Superior temporal gyrus (tissue), 1 donor: ENCODE measurements around the gene ACSS1.

Experiments used
- DNase-seq: peaks from one replicate; pipeline ENCODE4 v3.0.0-alpha.2; 2016; ENCODE audit errors: extremely low spot score

Gene ACSS1

DNA sequence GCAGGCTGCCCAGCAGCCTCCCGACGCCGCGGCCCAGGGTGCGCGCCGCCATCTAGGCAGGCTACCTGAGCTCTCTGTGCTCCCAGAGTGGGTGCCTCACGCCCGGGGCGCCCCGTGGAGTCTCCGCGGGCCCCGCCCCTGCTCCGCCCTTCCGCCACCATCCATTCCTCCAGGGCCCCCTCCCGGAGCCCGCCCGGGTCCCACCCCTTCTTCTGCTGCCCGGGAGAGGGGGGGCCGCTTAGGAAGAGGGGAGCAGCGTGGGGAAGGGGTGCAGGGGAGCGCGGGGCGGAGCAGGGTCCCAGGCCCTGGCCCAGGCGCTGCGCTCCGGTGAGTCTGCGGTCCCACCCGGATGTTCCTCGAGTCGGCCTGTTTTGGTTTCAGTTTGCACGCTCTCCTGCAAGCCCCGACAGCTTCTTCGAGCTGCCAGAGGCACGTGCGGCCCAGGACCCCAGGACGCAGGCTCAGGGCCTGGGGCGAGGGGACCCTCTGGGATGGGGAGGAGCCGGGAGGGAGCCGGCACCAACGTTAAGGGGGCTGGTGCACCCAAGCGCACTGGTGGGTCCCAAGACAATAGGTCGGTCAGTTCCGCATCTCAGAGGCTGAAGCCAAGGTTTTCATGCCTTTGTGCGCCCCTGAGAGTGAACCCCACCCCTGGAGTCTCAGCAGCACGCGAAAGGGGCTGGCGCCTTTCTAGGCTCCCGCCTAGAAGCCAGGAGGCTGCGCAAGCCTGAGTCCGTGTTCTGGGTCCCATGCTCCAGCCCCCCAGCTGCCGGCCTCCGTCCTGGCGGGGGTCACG, at the start of gene ACSS1:
Gene ACSS1, minus strand, starts transcription at position 89 of the 796 bp plus-strand sequence. Its CDS starts 37 bp downstream, at position 52.
- peak; percentile 46 for DNase-seq

DNA sequence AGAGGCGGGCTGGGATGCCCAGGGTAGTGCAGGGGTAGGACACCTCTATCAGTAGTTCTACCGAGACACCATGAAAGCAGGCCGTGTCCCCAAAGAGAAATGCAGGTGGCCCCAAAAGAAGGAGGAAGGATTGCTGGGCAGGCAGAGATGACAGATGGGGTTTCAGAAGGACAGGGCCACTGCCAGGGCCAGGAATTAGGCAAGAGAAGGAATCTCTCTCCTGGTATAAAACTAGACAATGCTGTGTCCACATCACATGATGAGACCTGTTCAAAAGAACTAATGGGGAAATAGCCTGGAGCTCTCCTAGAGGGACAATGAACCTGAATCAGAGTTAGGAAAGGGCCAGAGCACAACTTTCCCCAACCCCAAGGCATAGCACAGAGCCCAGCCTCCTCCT, 45.6 kb upstream of the ACSS1 start:
- no peak for DNase-seq

DNA sequence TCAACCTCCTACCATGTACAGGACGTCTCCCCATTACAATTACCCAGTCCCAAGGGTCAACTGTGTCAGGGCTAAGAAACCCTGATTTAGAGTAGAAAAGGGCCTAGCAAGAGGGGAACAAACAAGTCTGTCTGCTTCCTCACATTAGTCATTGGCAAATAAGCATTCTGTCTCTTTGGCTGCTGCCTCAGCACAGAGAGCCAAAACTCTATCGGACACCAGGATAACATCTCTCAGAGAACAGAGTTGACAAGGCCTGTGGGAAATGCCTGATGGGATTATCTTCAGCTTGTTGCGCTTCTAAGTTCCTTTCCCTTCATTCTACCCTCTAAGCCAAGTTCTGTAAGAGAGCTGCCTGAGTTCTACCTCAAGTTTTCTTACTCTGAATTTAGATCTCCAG, 43.0 kb upstream of the ACSS1 start:
- no peak for DNase-seq

DNA sequence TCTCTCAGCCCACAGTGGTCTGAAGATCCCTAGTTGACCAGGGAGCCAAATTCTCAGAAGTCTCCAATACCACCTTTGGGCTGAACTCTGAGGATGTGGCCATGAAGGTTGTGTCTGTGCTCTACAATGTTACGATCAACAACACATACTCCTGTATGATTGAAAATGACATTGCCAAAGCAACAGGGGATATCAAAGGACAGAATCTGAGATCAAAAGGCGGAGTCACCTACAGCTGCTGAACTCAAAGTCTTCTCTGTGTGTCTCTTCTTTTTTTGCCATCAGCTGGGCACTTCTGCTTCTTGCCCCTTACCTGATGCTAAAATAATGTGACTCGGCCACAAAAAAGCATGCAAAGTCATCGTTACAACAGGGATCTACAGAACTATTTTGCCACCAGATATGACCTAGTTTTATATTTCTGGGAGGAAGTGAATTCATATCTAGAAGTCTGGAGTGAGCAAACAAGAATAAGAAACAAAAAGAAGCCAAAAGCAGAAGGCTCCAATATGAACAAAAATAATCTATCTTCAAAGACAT, 41.7 kb upstream of the ACSS1 start:
- no peak for DNase-seq

DNA sequence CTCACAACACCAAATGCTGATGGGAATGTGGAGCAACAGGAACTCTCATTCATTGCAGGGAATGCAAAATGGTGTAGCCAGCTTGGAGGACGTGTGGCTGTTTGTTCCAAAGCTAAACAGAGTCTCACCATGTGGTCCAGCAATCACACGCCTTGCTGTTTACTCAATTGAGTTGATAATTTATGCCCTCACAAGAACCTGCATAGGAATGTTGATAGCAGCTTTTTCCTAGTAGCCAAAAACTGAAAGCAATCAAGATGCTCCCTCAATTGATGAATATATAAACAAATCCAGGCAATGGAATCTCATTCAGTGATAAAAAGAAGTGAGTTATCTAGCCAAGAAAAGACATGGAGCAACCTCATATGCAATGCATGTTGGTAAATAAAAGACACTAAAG, 39.6 kb upstream of the ACSS1 start:
- no peak for DNase-seq

DNA sequence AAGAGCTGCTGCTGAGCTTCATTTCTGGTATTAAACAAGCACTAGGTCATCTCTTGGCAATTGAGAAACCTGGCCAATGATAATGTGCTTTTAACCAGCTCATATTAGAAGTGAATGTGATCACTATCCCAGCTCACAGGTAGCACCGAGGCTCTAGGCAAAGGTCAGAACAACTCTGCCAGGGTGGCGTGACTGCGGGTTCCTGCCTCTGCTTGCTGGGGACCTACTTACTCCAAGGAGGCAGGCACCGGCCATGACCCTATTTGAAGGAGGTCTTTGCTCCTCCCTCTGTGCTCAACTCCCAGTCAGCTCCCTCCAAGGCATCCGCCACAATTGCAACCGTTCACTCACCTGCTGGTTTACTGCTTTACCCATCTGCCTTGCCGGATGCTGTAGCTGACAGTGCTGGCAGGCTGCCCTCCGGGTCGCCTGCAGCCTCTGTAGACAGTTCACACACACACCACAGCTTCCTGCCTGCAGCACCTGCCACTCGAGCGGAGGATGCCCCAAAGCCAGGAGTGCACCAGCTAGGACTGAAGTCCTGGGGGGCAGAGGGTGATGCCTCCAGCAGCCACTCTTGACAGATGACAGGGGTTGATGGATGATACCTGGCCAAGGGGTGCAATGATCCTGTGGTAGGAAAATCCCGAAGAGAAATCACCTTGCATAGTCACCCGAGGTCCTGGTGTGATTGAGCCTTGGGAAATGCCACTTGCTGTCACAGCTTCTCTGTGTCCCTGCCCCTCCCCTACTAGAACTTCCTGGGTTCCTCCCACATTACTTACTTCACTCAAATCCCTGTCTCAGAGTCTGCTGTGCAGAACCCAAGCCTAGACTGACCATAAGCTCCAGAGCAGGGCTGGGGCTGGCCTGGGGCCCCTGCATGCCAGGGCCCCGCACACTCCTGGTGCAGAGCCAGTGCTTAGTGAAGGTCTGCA, 32.8 kb upstream of the ACSS1 start:
- no peak for DNase-seq

DNA sequence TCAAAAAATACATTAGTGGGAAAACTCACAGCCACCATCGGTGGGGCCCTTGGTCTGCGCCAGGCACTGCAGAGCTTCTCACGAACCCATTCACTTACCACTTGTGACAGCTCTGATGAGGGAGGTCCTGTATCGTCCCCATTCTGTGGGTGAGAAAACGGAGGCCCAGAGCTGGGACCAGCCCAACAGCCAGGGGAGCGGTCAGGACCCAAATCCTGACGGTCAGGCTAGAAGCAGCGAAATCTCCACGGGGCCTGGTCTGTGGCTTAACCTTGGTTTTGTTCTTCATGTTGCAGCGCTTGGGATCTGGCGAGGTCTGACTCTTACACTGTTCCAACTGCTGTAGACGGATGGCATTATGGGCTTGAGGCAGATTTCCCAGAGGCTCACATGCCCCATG, 31.7 kb upstream of the ACSS1 start:
- no peak for DNase-seq

DNA sequence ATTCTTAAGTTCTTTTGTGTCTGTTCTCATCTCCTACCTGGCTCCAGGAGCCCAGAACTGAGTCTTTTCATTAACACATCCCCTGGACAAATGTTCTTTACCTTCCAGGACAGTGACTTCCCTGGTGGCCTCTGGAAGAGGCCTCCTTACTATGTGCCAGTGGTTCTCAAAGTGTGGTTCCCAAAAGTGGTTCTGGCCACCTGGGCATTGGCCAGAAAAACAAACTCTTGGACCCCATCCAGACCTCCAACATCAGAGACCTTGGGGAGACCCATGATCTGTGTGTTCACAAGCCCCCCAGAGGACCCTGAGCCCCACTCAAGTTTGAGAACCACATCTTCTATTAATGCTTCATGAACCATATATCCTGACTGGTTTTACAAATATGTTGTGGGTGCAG, 31.2 kb upstream of the ACSS1 start:
- DNase-seq, result no peak

DNA sequence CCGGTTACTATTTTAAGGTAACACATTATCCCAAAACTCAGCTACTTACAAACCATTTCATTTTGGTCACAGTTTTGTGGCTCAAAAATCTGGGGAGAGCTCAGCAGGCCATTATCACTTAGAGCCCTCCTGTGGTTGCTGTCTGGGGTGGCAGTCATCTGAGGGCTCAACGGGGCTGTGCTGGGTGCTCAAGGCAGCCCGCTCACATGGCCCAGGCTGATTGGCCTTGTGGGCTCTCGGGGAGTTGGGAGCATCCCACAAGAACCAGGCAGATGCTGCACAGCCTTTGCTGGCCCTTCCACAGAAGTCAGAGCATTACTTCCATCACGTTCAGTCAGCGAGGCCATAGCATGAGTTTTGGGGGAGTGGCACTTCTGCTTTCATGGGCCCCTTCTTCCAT, 30.3 kb upstream of the ACSS1 start:
- DNase-seq, result no peak

DNA sequence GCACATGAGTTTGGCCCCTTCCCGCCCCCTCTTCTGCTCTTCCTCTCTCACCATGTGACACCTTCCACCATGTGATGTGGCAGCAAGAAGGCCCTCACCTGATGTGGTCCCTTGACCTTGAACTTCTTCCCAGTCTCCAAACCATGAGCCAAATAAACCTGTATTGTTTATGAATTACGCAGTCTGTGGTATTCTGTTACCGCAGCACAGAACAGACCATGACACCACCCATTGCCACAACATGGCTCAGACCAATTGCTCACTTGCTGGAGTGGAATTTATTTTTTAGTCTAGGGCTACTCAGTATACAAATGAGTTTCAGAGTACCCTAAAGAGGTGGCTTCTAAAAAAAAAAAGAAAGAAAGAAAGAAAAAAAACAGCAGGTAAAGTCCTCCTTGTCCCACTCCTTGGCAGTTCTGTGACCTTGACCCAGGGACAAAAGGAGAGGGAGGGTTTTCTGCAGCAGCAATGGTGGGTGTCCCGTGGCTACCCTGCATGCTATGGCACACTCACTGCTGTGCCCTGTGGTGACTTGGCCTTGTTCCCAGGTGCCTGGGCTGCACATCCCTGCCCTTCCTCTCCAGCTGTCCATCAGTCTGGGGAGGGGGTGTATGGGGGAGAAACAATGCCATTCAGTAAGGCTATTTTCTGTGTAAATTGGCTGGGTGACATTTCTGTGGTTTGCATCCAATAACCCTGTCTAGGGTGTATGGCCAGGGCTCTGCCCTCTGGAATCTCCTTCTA, 29.4 kb upstream of the ACSS1 start:
- no peak for DNase-seq

DNA sequence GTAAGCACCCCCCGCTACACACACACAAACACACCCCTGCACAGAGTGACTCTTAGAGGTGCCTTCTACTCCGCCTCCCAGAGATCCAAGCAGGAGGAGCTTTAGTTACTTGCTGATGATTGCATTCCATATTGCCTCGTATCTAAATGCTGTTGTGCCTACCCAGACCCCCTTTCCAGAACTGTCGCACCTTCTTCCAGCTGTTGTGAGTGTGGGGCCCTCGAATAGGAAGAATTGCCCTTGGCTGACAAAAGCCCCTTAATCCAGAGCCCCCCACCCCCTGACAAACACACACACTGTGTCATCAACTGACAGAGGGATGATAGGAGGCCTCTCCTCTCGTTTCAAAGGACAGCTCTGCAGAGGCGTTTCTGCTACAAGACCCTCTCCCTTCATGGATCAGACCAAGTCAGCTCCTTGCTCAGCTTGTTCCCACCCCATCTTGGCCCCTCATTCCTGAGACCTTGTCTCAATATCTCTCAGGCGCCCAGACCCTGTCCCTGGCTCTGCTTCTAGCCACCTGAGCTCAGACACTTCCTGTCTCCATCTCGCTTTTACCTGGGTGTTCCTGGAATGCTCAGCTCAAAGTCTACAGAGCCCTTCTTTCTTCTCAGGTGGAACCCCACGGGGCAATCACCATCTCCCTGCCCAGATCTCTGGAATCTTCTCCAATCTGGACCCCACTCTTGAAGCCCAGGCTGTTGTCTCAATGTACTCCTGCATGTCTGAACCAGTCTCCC, 28.0 kb upstream of the ACSS1 start:
- no peak for DNase-seq

DNA sequence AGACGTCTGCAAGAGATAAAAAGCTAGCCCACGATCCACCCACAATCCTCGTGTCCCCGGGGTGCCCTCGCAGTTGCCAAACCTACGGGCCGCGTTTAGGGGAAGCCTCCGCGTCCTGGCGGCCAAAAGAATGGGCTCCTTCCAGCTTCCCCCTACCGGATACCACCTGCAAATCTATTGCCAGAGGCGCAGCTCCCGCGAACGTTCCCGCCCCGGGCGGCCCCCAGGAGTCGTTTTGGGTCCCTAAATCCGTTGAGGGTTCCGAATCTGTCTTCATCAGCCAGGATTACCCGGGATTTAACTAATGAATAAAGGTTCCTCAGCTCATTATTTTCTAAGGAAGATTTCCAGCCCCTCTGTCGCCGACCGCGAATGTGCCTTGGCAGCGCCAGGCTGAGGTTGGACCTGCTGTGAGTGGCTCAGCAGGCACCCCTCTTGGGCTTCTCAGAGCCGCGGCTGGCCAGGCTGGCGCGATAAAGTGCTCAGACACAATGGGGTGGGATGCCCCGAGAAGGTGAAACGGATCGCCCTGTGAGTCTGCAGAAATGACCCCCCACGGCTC, 26.8 kb upstream of the ACSS1 start:
- DNase-seq, result no peak

DNA sequence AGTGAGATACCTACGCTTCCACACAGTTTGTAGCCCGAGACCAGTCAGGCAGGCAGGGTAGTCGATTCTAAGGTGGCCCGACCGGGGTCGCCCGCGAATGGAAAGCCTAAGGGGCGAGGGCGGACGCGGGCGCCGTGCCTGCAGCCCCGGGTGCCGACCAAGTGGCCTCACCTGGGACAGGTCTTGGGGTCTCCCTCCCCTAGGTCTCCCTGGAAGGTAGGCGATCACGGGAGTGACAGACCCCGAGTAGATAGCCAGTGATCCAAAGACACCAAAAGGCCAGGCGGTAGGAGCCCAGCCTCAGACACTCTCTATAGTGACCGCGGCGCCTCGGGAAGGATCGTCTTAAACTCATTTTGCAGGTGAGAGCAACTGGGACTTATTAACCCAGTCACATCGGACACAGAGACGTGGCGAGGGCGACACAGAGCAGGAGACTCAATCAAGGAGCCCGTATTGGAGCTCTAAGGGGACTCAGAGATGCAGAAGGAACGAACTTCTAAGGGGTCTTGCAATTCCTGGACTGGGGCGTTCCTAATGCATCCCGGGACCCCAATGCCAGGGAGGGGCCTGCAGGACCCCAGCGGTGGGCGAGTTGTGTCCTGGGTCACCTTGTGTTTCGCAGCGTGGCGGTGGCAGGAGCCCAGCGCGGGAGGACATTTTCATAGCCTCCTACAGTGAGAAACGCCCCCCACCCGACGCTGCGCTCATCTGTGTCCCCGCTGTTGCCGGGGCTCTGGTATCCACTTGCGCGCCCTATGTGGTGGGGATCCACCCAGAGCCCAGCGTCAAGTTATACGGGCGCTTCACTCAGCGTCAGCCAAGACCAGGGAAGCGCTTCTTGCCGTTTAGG, 26.1 kb upstream of the ACSS1 start:
- DNase-seq, result no peak

DNA sequence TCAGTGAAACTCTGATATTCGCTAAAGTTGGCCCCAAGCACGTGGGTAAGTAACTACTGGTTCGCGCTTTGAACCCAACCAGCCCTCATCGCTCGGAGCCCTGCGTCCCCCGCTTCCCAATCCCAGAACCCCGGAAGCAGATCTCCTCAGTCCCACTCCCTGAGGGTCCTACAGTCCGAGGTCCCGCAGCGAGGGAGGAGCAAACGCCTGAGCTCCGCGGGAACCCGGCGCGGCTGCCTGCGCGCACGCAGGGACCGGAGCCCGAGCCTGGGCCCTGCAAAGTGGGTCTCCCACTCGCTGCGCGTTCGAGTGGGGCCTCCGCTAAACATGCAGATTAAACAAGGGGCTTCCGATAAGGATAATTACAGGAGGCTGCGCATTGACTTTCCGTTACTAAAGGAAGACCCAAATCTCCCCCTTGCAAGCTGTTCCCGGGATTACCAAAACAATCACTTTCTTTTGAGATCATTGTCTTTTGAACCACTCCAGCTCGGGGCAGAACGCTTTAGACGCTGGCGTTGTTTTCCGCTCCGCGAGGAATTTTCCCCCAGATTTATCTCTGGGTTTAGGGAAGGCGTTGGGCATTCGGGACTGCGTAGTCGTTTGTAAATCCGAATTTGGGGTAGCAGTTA, 25.3 kb upstream of the ACSS1 start:
- no peak for DNase-seq

DNA sequence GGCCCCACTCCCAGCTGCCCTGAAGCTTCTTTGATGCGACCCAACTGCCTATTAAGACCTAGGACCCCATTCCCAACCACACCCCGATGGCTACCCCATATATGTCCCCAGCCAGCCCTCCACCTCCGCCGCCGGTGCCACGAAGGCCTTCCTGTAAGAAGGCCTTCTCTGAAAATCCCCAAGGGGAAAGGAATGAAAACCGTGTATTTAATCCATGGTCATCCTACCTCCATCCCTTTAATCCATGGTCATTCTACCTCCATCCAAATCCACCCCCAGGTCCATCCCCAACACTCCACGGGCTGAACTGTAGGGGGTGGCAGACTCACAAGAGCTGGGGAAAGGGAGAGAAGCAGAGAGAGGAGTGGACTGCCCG, 24.5 kb upstream of the ACSS1 start:
- no peak for DNase-seq

DNA sequence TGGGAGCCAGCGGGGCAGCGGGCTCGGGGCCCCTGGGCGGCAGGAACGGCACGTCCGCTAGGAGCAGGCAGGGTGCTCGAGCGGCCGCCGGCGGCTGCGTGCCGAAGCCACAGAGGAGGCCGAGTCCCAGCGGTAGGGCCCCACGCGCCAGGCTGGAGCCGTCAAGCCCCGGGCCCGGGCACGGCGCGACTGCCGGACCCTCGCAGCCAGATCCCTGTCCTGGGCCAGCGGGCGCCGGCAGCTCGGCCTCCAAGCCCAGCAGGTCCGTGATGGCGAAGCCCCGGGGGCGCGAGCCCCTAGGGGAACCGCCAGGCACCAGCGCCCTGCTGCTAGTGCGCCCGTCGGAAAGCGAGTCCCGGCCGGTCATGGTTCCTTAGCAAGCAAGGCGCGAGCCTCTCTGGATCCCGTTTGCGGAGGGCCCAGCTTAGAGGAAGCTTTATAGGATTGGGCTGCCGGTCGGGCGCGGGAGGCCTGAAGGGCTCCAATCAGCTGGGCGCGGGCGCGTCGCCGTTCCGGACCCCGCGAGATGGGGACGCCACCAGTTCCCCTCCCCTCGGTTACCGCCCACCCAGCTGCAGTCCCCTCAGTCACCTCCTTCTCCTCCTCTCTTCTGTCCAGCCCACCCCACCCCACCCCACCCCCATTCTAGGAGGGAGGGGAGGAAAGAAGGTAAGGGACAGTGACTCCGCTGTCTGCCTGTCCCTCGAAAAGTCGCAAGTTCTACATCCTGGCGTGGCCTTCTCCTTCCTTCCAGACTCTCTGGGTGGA, 24.0 kb upstream of the ACSS1 start, which contains the start of gene VSX1:
Gene VSX1, minus strand, starts transcription at position 412 of the 768 bp plus-strand sequence. Its CDS starts 45 bp downstream, at position 367.
- no peak for DNase-seq

DNA sequence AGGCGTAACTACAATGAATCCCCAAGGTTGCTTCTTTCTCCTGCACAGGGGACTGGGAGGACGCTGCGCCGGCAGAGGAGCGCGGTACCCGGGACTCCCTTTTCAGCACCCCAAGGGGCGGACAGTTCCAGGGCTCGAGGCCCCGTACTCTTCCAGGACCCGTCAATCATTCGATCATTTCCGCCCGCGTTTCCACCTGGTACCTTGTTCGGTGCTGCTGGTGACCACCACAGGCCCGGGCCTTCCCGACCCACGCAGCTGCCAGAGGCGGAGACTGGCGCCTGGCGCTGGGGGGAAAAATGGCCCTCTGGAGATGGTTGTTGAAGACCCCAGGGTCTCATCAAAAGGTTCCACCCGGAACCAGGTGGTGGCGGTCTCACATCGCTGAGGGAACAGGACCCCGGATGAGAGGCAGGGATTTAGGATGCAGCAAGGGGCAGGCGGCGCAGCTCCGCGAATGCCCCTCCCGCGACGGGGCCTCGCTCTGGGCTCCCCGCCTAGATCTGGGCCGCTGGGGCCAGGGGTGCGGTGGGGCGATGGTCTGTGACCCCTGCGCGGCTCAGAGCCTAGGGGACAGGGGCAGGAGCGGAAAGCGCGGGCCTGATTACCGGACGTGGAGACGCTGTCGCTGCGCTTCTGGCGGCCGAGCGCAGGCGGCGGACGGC, 23.3 kb upstream of the ACSS1 start:
- DNase-seq, result no peak

DNA sequence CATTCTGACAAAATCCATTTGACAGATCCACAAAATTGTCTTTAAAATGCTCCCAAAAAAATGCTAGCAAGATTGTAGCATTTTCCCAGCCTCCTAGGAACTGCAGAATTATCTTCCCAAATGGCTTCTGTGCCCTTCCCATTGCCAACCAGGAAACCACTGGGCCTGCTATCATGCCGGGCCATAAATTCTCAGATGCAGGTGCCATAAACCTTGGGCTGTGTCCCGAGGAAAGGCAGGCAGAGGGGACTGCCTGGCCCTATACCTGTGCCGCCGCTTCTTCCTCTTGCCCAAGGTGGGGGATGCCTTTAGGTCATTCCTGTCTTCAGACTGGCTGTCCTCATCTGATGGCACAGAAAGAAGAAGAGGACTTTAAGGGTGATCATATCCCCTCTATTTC, 21.2 kb upstream of the ACSS1 start:
- no peak for DNase-seq
